ENCODE results near the gene RIPOR3. TPM values are rescaled to one million over a fixed set of nuclear protein-coding genes. Genes with fewer than 3 reads are reported as not detected.
A peak's percentile ranks its signal among the peaks of the same experiment; 100 is the strongest.

RIPOR3 gene
- polyA plus RNA-seq, 1 of the 3 experiments (the other 2 are of a cell fraction): 1.2 TPM

DNA sequence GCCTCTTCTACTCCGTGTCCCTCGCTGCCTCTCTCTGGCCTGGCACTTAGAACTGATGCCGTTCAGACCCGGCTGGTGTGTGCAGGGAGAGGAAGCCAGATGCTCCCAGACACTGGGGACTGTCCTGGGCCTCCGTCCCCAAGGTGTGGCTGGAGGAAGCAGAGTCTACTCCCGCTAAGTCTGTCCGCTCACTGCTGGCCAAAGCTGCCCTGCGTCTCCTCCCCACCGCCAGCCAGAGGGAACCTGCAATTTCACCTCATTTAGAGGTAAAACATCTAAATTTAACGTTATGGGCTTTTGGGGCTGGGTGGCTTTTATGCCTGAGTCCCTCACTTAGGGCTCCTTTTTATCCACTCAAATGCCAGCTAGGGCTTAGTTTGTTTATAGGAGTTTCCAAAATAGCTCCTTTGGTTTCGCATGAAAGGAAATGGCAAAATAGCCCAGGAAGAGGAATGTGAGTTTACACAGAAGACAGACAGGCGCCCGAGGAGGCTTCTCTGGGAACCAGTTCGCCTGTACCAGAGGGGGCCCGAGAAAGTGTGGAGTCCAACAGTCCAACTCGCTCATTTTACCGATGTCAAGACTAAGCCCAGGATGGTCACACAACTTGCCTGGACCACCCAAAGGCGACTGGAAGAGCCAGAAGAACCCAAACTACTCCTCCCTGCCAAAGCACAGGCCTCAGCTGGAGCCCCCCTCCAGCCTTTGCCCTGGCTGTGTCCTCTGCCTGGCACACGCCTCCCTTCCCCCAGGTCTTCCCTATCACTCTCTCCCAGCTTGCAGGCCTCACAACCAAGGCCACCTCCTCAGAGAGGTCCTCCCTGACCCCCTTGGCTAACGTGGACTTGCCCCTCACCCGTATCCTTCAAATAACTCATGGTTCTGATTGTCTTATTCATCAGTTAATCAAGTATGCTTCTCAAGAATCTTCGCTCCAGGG lies 54.5 kb downstream of the RIPOR3 start:
- Histone ChIP-seq H3K9me3 (no peaks in the 10 kb centered on the region), H3K27ac (ENCODE audit: low read depth in 2 of 2, low read length in 1 of 2) (no peak overlapping the region), H2AFZ (ENCODE audit: low read depth) (0 out of 2 replicates have a peak overlapping the region, but pooled peaks have one; percentile 14), H3K4me3 (ENCODE audit: low read depth in 2 of 2, low read length in 1 of 2) (no peak overlapping the region), H3K36me3 (replicated peaks in 1 of 2; ENCODE audit: control insufficient read depth in 1 of 2, insufficient read depth in 2 of 2, low read length in 1 of 2) (no peaks in the 10 kb centered on the region), H4K20me1 (ENCODE audit: insufficient read depth) (no peaks in the 10 kb centered on the region), H3K79me2 (ENCODE audit: insufficient read depth) (no peaks in the 10 kb centered on the region), H3F3A (replicated peaks; ENCODE audit: insufficient read depth) (no peaks in the 10 kb centered on the region), H3K9me2 (no peaks in the 10 kb centered on the region), H3K9ac (no peak overlapping the region), H3K27me3 (ENCODE audit: insufficient read depth) (no peaks in the 10 kb centered on the region), H3K4me1 (ENCODE audit: control insufficient read depth in 1 of 2, insufficient read depth in 2 of 2, low read depth in 1 of 2, low read length in 1 of 2) (peaks cover 9 to 15% of the 10 kb centered on the region in 2 experiments; a peak in 2 of 4 replicates), H3K4me2 (no peak overlapping the region)
- CTCF ChIA-PET: interaction anchor here (0.6 to 3.6 kb wide), 16 partner anchors 9 to 264 kb away, joined by 3 to 18 read pairs (median 5); partner anchors contain the start of genes BCAS4 and RIPOR3
- TF ChIP-seq, protein P1, sequence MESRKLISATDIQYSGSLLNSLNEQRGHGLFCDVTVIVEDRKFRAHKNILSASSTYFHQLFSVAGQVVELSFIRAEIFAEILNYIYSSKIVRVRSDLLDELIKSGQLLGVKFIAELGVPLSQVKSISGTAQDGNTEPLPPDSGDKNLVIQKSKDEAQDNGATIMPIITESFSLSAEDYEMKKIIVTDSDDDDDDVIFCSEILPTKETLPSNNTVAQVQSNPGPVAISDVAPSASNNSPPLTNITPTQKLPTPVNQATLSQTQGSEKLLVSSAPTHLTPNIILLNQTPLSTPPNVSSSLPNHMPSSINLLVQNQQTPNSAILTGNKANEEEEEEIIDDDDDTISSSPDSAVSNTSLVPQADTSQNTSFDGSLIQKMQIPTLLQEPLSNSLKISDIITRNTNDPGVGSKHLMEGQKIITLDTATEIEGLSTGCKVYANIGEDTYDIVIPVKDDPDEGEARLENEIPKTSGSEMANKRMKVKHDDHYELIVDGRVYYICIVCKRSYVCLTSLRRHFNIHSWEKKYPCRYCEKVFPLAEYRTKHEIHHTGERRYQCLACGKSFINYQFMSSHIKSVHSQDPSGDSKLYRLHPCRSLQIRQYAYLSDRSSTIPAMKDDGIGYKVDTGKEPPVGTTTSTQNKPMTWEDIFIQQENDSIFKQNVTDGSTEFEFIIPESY (IDR thresholded peaks at IDR 0.05; ENCODE audit: borderline replicate concordance, low read depth): no peak
- TF ChIP-seq ELF1 (IDR thresholded peaks at IDR 0.05) (no peak), FOXJ3 (CRISPR knock-in tag; IDR thresholded peaks at IDR 0.05) (no peak), TAF1 (IDR thresholded peaks at IDR 0.05; ENCODE audit: borderline replicate concordance, low read depth, low read length) (no peak), GATA2 (CRISPR knock-in tag; IDR thresholded peaks at IDR 0.05) (no peak)
- TF ChIP-seq, protein P2, sequence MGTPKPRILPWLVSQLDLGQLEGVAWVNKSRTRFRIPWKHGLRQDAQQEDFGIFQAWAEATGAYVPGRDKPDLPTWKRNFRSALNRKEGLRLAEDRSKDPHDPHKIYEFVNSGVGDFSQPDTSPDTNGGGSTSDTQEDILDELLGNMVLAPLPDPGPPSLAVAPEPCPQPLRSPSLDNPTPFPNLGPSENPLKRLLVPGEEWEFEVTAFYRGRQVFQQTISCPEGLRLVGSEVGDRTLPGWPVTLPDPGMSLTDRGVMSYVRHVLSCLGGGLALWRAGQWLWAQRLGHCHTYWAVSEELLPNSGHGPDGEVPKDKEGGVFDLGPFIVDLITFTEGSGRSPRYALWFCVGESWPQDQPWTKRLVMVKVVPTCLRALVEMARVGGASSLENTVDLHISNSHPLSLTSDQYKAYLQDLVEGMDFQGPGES (IDR thresholded peaks at IDR 0.05; ENCODE audit: low read depth, low read length): no peak
- TF ChIP-seq, protein P3, sequence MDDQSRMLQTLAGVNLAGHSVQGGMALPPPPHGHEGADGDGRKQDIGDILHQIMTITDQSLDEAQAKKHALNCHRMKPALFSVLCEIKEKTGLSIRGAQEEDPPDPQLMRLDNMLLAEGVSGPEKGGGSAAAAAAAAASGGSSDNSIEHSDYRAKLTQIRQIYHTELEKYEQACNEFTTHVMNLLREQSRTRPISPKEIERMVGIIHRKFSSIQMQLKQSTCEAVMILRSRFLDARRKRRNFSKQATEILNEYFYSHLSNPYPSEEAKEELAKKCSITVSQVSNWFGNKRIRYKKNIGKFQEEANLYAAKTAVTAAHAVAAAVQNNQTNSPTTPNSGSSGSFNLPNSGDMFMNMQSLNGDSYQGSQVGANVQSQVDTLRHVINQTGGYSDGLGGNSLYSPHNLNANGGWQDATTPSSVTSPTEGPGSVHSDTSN (IDR thresholded peaks at IDR 0.05): no peak
- WGBS (ENCODE audit: low lambda C conversion rate): 90% methylated on average over 21 of the region's 22 CpGs
- no peak for DNase-seq
- POLR2A ChIA-PET: no interaction called here

DNA sequence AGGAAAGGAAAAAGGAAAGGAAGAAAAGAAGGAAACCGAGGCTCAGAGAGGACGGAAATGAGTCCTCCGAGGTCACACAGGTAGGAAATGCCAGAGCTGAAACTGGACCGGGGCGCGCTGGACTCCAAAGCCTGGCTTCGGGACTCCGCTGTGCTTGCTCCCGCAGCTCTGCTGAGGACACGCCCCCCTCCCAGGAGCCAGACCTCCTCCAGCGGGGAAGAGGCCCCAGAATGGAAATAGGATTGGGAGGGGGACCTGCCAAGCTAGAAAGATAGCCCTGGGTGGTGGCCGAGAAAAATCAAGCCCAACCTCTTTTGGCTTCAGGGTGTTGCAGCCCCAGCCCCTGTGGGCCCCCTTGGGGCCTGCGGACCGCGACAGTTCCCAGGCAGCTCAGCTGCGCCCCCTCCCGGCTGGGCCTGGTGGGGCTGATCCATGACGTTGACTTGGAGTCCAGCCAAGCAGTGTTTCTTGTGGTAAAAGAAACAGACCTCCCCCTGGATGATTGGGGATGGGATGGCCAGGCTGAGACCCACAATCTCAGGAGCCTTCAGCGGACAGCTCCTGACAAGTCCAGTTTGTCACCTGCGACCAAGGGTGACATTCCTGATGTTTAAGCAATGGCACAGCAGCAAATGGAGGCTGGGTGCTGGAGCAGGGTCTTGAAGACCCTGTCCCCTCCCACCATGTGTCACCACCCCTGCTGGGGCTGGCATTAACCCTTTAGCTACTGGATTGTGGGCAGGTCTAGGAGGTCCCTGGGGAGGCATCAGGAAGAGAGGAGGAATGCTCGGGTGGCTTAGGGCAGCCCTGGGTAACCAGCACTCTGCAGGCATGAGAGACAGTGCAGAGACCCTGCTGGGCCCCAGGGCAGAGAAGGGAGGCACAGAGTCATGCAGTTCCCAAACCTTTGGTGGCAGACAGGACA lies 55.4 kb downstream of the RIPOR3 start:
- no peak overlapping the region for H3K27ac ChIP-seq (ENCODE audit: low read depth in 2 of 2, low read length in 1 of 2)
- TF ChIP-seq EZH2phosphoT487 (IDR thresholded peaks at IDR 0.05; ENCODE audit: borderline replicate concordance, low read depth) (no peak), NFIC (IDR thresholded peaks at IDR 0.05; ENCODE audit: borderline replicate concordance) (peak; percentile 73), EP300 (IDR thresholded peaks at IDR 0.05; ENCODE audit: borderline replicate concordance in 1 of 2, low read depth in 1 of 2, low read length in 1 of 2) (no peak), FOSL2 (IDR thresholded peaks at IDR 0.05; ENCODE audit: borderline replicate concordance, low read depth) (no peak), RAD21 (IDR thresholded peaks at IDR 0.05; ENCODE audit: low read length) (peak; percentile 49)
- TF ChIP-seq, protein P4, sequence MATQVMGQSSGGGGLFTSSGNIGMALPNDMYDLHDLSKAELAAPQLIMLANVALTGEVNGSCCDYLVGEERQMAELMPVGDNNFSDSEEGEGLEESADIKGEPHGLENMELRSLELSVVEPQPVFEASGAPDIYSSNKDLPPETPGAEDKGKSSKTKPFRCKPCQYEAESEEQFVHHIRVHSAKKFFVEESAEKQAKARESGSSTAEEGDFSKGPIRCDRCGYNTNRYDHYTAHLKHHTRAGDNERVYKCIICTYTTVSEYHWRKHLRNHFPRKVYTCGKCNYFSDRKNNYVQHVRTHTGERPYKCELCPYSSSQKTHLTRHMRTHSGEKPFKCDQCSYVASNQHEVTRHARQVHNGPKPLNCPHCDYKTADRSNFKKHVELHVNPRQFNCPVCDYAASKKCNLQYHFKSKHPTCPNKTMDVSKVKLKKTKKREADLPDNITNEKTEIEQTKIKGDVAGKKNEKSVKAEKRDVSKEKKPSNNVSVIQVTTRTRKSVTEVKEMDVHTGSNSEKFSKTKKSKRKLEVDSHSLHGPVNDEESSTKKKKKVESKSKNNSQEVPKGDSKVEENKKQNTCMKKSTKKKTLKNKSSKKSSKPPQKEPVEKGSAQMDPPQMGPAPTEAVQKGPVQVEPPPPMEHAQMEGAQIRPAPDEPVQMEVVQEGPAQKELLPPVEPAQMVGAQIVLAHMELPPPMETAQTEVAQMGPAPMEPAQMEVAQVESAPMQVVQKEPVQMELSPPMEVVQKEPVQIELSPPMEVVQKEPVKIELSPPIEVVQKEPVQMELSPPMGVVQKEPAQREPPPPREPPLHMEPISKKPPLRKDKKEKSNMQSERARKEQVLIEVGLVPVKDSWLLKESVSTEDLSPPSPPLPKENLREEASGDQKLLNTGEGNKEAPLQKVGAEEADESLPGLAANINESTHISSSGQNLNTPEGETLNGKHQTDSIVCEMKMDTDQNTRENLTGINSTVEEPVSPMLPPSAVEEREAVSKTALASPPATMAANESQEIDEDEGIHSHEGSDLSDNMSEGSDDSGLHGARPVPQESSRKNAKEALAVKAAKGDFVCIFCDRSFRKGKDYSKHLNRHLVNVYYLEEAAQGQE (IDR thresholded peaks at IDR 0.05; ENCODE audit: low read depth, low read length): 0 out of 2 replicates have a peak, but pooled peaks have one; percentile 17

More for the DNA sequence above, 55.4 kb downstream of the RIPOR3 start:
- Histone ChIP-seq H3K79me2 (ENCODE audit: insufficient read depth) (no peaks in the 10 kb centered on the region), H3K4me2 (no peak overlapping the region), H3K4me3 (ENCODE audit: low read depth in 2 of 2, low read length in 1 of 2) (no peak overlapping the region), H3K4me1 (ENCODE audit: control insufficient read depth in 1 of 2, insufficient read depth in 2 of 2, low read depth in 1 of 2, low read length in 1 of 2) (peaks cover 9 to 15% of the 10 kb centered on the region in 2 experiments; a peak in 2 of 4 replicates), H3K9ac (no peak overlapping the region), H3K27me3 (ENCODE audit: insufficient read depth) (no peaks in the 10 kb centered on the region), H3K9me2 (no peaks in the 10 kb centered on the region), H4K20me1 (ENCODE audit: insufficient read depth) (no peaks in the 10 kb centered on the region), H3K9me3 (no peaks in the 10 kb centered on the region), H3K36me3 (replicated peaks in 1 of 2; ENCODE audit: control insufficient read depth in 1 of 2, insufficient read depth in 2 of 2, low read length in 1 of 2) (no peaks in the 10 kb centered on the region), H2AFZ (ENCODE audit: low read depth) (no peak overlapping the region), H3F3A (replicated peaks; ENCODE audit: insufficient read depth) (no peaks in the 10 kb centered on the region)
- peak; percentile 86 for DNase-seq
- POLR2A ChIA-PET: no interaction called here
- 39% methylated on average over 17 of the region's 21 CpGs for WGBS (ENCODE audit: low lambda C conversion rate)
- CTCF ChIA-PET: interaction anchor here (0.6 to 3.6 kb wide), 22 partner anchors 8 to 265 kb away, joined by 3 to 18 read pairs (median 4); partner anchors contain the start of genes BCAS4 and RIPOR3

All from SK-N-SH (cell line).